ENCODE results near the gene GALNTL6. TPM values are rescaled to one million over a fixed set of nuclear protein-coding genes. Genes with fewer than 3 reads are reported as not detected.

The GALNTL6 gene
- total RNA-seq, 1 experiment from 2014 or later = not detected

DNA sequence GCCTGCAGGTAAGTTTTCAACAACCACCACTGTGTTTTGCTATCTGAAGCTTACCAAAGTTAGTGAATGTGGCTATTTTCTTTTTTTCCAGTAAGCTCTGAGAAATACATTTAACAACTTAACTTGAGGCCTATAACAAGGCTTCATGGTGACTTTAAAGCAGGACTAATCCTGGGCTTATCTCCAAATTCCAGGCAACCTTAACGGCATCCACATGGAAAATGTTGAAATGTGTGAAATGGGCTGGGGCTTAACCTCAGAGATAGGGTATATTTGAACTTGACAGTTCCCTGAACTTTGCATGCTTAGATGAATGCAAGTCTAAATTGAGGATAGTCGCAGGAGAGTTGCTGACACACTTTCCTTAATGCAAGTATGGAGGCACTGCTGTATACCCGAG, 539.2 kb downstream of the GALNTL6 start:
- BruUV-seq (replicated peaks) = no TSS peak
- POLR2A ChIA-PET = interaction anchor here (0.7 kb wide), 1 partner anchor 1122 kb away, joined by 3 read pairs; no protein-coding TSS in a partner anchor

DNA sequence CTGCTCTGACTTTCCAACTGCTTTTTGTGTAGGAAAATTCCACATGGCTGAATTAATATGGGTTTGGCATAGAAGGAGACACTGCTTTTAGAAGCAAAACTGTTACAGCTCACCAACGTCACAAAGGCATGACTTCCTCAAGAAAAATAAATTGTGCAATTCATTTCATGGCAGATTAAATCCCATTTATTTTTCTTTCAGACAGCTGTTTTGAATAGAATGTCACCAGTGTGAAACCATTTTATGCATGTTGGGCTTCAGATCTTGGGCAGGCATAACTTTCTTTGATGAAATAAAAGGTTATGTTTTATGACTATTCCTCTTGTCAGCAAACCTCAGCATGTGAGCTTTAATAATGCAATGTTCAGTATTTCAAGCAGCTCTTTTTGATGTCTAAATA, 542.8 kb downstream of the GALNTL6 start:
- no TSS peak for BruUV-seq (replicated peaks)
- Mint-ChIP-seq H3K9me3 (ENCODE audit: unreplicated experiment) (no peaks in the 10 kb centered on the region), H3K4me1 (ENCODE audit: insufficient read depth, unreplicated experiment) (no peaks in the 10 kb centered on the region), H3K4me3 (ENCODE audit: unreplicated experiment) (no peak overlapping the region), H3K27ac (ENCODE audit: low read depth, unreplicated experiment) (no peak overlapping the region), H3K36me3 (ENCODE audit: insufficient read depth, unreplicated experiment) (no peaks in the 10 kb centered on the region), H3K27me3 (ENCODE audit: insufficient read depth, unreplicated experiment) (no peaks in the 10 kb centered on the region)
- DNase-seq (ENCODE audit: unreplicated experiment) = no peak
- POLR2A ChIA-PET = interaction anchor here (0.6 kb wide), 1 partner anchor 25 kb away, joined by 4 read pairs; no protein-coding TSS in a partner anchor
- intact Hi-C loops (cut with micrococcal nuclease) = no loop called here
- CTCF ChIA-PET = interaction anchor here (0.7 kb wide), 1 partner anchor 564 kb away, joined by 3 read pairs; no protein-coding TSS in a partner anchor
- TF ChIP-seq, protein P1, sequence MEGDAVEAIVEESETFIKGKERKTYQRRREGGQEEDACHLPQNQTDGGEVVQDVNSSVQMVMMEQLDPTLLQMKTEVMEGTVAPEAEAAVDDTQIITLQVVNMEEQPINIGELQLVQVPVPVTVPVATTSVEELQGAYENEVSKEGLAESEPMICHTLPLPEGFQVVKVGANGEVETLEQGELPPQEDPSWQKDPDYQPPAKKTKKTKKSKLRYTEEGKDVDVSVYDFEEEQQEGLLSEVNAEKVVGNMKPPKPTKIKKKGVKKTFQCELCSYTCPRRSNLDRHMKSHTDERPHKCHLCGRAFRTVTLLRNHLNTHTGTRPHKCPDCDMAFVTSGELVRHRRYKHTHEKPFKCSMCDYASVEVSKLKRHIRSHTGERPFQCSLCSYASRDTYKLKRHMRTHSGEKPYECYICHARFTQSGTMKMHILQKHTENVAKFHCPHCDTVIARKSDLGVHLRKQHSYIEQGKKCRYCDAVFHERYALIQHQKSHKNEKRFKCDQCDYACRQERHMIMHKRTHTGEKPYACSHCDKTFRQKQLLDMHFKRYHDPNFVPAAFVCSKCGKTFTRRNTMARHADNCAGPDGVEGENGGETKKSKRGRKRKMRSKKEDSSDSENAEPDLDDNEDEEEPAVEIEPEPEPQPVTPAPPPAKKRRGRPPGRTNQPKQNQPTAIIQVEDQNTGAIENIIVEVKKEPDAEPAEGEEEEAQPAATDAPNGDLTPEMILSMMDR (IDR thresholded peaks at IDR 0.05; ENCODE audit: unreplicated experiment) = no peak

More for the DNA sequence above, 539.2 kb downstream of the GALNTL6 start:
- no peak for DNase-seq (ENCODE audit: unreplicated experiment)
- intact Hi-C loops (cut with micrococcal nuclease) = no loop called here
- no peak overlapping the region for H3K27ac Mint-ChIP-seq (ENCODE audit: low read depth, unreplicated experiment)
- TF ChIP-seq, protein P1 (IDR thresholded peaks at IDR 0.05; ENCODE audit: unreplicated experiment) = no peak
- CTCF ChIA-PET = no interaction called here
- no peaks in the 10 kb centered on the region for H3K27me3 Mint-ChIP-seq (ENCODE audit: insufficient read depth, unreplicated experiment)
- no peak overlapping the region for H3K4me3 Mint-ChIP-seq (ENCODE audit: unreplicated experiment)
- H3K36me3 Mint-ChIP-seq (ENCODE audit: insufficient read depth, unreplicated experiment) = no peaks in the 10 kb centered on the region
- no peaks in the 10 kb centered on the region for H3K4me1 Mint-ChIP-seq (ENCODE audit: insufficient read depth, unreplicated experiment)
- no peaks in the 10 kb centered on the region for H3K9me3 Mint-ChIP-seq (ENCODE audit: unreplicated experiment)

DNA sequence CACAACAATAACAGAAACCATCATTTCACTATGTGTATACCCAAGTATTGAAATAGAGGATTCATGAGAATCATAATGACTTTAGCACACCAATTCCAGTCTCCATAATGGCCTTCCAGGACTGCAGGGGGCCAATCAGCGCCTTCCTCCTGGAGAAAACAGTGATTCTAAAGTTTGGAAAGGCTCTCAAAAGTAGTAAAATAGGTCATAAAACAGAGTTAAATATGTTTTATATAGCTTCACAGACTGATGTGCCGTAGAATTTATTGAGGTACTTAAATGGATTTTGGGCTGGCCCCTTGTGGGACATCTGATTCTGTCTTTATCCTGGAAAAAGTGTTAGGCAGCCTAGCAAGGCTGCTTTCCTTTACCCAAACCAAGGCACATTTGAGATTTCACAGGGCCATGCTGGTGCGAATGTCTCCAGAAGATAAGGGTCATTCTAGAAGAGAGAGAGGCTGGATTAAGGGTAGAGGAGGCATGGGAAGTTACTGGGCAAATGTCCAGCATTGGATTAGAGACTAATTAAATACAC, 543.9 kb downstream of the GALNTL6 start:
- H3K27me3 Mint-ChIP-seq (ENCODE audit: insufficient read depth, unreplicated experiment) = no peaks in the 10 kb centered on the region
- no TSS peak for BruUV-seq (replicated peaks)
- CTCF ChIA-PET = interaction anchor here (0.6 kb wide), 1 partner anchor 134 kb away, joined by 3 read pairs; no protein-coding TSS in a partner anchor

DNA sequence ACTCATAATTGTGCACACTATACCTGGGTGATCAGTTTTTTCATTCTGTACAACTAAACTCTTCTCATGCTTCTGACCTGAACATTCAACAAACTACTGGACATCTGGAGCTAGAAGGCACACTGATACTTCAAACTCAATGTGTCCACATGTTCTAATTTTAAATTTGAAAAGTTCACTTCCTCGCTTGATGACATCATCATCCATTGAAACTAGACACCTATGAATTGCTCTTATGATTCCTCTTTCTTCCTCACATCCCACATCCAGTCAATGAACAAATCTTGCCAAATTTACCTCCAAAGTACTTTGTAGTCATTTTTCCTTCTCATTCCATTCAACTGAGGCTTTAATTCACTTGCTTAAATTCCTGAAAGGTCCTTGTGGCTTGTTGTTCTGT, 549.4 kb downstream of the GALNTL6 start:
- TF ChIP-seq, protein P1 (IDR thresholded peaks at IDR 0.05; ENCODE audit: unreplicated experiment) = no peak
- ChIA-PET POLR2A (no interaction called here), CTCF (interaction anchor here (0.7 kb wide), 1 partner anchor 155 kb away, joined by 3 read pairs; no protein-coding TSS in a partner anchor)
- no TSS peak for BruUV-seq (replicated peaks)
- no peaks in the 10 kb centered on the region for H3K9me3 Mint-ChIP-seq (ENCODE audit: unreplicated experiment)
- no peak for DNase-seq (ENCODE audit: unreplicated experiment)
- H3K27ac Mint-ChIP-seq (ENCODE audit: low read depth, unreplicated experiment) = no peak overlapping the region
- H3K4me1 Mint-ChIP-seq (ENCODE audit: insufficient read depth, unreplicated experiment) = peaks cover 6% of the 10 kb centered on the region
- H3K36me3 Mint-ChIP-seq (ENCODE audit: insufficient read depth, unreplicated experiment) = no peaks in the 10 kb centered on the region
- intact Hi-C loops (cut with micrococcal nuclease) = no loop called here
- H3K27me3 Mint-ChIP-seq (ENCODE audit: insufficient read depth, unreplicated experiment) = no peaks in the 10 kb centered on the region
- H3K4me3 Mint-ChIP-seq (ENCODE audit: unreplicated experiment) = no peak overlapping the region

More for the DNA sequence above, 543.9 kb downstream of the GALNTL6 start:
- Mint-ChIP-seq H3K4me3 (ENCODE audit: unreplicated experiment) (no peak overlapping the region), H3K27ac (ENCODE audit: low read depth, unreplicated experiment) (no peak overlapping the region), H3K9me3 (ENCODE audit: unreplicated experiment) (no peaks in the 10 kb centered on the region), H3K4me1 (ENCODE audit: insufficient read depth, unreplicated experiment) (no peaks in the 10 kb centered on the region), H3K36me3 (ENCODE audit: insufficient read depth, unreplicated experiment) (no peaks in the 10 kb centered on the region)
- POLR2A ChIA-PET = no interaction called here
- DNase-seq (ENCODE audit: unreplicated experiment) = no peak
- TF ChIP-seq, protein P1 (IDR thresholded peaks at IDR 0.05; ENCODE audit: unreplicated experiment) = no peak
- intact Hi-C loops (cut with micrococcal nuclease) = no loop called here
